PC-3 (cell line): Measurements from ENCODE around the gene MINDY1. TPM values are rescaled to one million over a fixed set of nuclear protein-coding genes. Genes with fewer than 3 reads are reported as not detected.

Source experiments
- ATAC-seq: fragments of 200-7000 bp; cut with Tn5 transposase; 2 replicates; pipeline ENCODE4 v1.9.1; 2020; ENCODE audit warnings: mild to moderate bottlenecking, moderate library complexity
- BruUV-seq: library from RNA; stranded (reverse); fragments of 400-500 nt; replicated peaks from 2 replicates; lab custom pipeline; 2021; lab: Mats Ljungman, UMichigan
- CTCF ChIA-PET: fragments of 300-600 bp; sonication (Branson Sonifier 250); formaldehyde crosslinking; loops from one replicate; lab custom pipeline; 2022; ENCODE audit warnings: antibody characterized with exemption; lab: Charles Lee
- POLR2A ChIA-PET: fragments of 300-600 bp; sonication (Branson Sonifier 250); formaldehyde crosslinking; loops from one replicate; lab custom pipeline; 2022; ENCODE audit warnings: antibody characterized with exemption; ENCODE audit not compliant: unreplicated experiment; lab: Charles Lee
- DNase-seq: peaks from one replicate; pipeline ENCODE4 v3.0.0-alpha.2; 2015
- H2AFZ ChIP-seq: fragments of 300-600 bp; sonication (generic); 2 replicates; pipeline ENCODE4 v1.6.0; 2016; ENCODE audit warnings: antibody characterized with exemption, low read length
- H3F3A ChIP-seq: fragments of 300-600 bp; sonication (generic); one replicate; pipeline ENCODE4 v1.6.0; 2017; ENCODE audit warnings: antibody characterized with exemption, low read length, control low read depth, mild to moderate bottlenecking; ENCODE audit not compliant: unreplicated experiment
- H3K27ac ChIP-seq: fragments of 300-600 bp; sonication (generic); 2 replicates; pipeline ENCODE4 v1.5.1; 2016; ENCODE audit warnings: mild to moderate bottlenecking, low read length
- H3K27me3 ChIP-seq: fragments of 300-600 bp; sonication (generic); 2 replicates; pipeline ENCODE4 v1.6.1; 2016; ENCODE audit warnings: low read length, mixed read lengths
- H3K36me3 ChIP-seq: fragments of 300-600 bp; sonication (generic); 2 replicates; pipeline ENCODE4 v1.6.1; 2016; ENCODE audit warnings: low read depth, mixed run types, low read length, mixed read lengths
- H3K4me1 ChIP-seq: fragments of 300-600 bp; sonication (generic); 2 replicates; pipeline ENCODE4 v1.5.1; 2016; ENCODE audit warnings: low read length; ENCODE audit not compliant: insufficient read depth
- H3K4me2 ChIP-seq: fragments of 300-600 bp; sonication (generic); 2 replicates; pipeline ENCODE4 v1.6.0; 2016; ENCODE audit warnings: low read length
- H3K4me3 ChIP-seq: fragments of 300-600 bp; sonication (generic); 2 replicates; pipeline ENCODE4 v1.5.1; 2016; ENCODE audit warnings: mild to moderate bottlenecking, low read length, mixed read lengths
- H3K79me2 ChIP-seq: fragments of 300-600 bp; sonication (generic); 2 replicates; pipeline ENCODE4 v1.6.1; 2017; ENCODE audit warnings: low read length, mixed read lengths
- H3K9ac ChIP-seq: fragments of 300-600 bp; sonication (generic); 2 replicates; pipeline ENCODE4 v1.6.0; 2016; ENCODE audit warnings: mild to moderate bottlenecking, low read length
- H3K9me2 ChIP-seq: fragments of 300-600 bp; sonication (generic); replicated peaks from 2 replicates; pipeline ENCODE4 v1.6.1; 2016; ENCODE audit warnings: mixed run types, low read length, mixed read lengths
- H3K9me3 ChIP-seq: fragments of 300-600 bp; sonication (generic); 2 replicates; pipeline ENCODE4 v1.6.1; 2016; ENCODE audit warnings: low read length, mixed read lengths
- H4K20me1 ChIP-seq: fragments of 300-600 bp; sonication (generic); 2 replicates; pipeline ENCODE4 v1.6.1; 2016; ENCODE audit warnings: low read length, mixed read lengths
- CTCF ChIP-seq: fragments of 300-600 bp; sonication (generic); conservative IDR thresholded peaks from 2 replicates; pipeline ENCODE4 v1.5.1; 2017; ENCODE audit warnings: antibody characterized with exemption, low read depth, mild to moderate bottlenecking, low read length
- EZH2 ChIP-seq: fragments of 300-600 bp; sonication (generic); IDR thresholded peaks from one replicate; pipeline ENCODE4 v1.6.1; 2017; ENCODE audit warnings: antibody characterized with exemption, mild to moderate bottlenecking, low read length; ENCODE audit not compliant: unreplicated experiment
- EZH2phosphoT487 ChIP-seq: fragments of 300-600 bp; sonication (generic); IDR thresholded peaks from 2 replicates; pipeline ENCODE4 v1.6.1; 2018; ENCODE audit warnings: mild to moderate bottlenecking, antibody characterized with exemption, low read length, borderline replicate concordance
- intact Hi-C: fragments of 100-400 bp; cut with micrococcal nuclease; formaldehyde crosslinking; loops from 2 replicates; pipeline ENCODE4 v1.9.0; 2023
- total RNA-seq: library from RNA; depleted of rRNA; stranded (reverse); fragments of >200 nt; gene quantifications from 2 replicates; pipeline ENCODE4 v1.2.3, GENCODE V29; 2014

The MINDY1 gene
- total RNA-seq, 1 experiment from 2014 or later, result 6.3 TPM

- Histone ChIP-seq H2AFZ (no peak overlapping the region), H3K36me3 (no peaks in the 10 kb centered on the region), H3K9me3 (no peaks in the 10 kb centered on the region), H3K4me2 (no peak overlapping the region), H4K20me1 (no peaks in the 10 kb centered on the region), H3K9me2 (no peaks in the 10 kb centered on the region), H3K27me3 (no peaks in the 10 kb centered on the region), H3K27ac (no peak overlapping the region), H3K4me3 (no peak overlapping the region), H3K79me2 (peaks cover 32% of the 10 kb centered on the region), H3F3A (peaks cover 6% of the 10 kb centered on the region), H3K9ac (no peak overlapping the region), H3K4me1 (peaks cover 30% of the 10 kb centered on the region)
- CTCF ChIA-PET, result no interaction called here
- TF ChIP-seq EZH2 (no peak), EZH2phosphoT487 (no peak), CTCF (no peak)
- no TSS peak for BruUV-seq
- intact Hi-C loops, result no loop called here
- POLR2A ChIA-PET, result interaction anchor here (0.7 kb wide), 1 partner anchor 167 kb away, joined by 7 read pairs; no protein-coding TSS in a partner anchor
- ATAC-seq (no peak), DNase-seq (no peak)
These were observed 4.6 kb upstream of the MINDY1 start for GRCh38 chr1:151011154-151011850.

GRCh38 chr1:151010346-151010726 lies 3.6 kb upstream of the MINDY1 start:
- H3K27me3 ChIP-seq, result no peaks in the 10 kb centered on the region
- no peaks in the 10 kb centered on the region for H3K36me3 ChIP-seq
- DNase-seq (no peak), ATAC-seq (no peak)
- H4K20me1 ChIP-seq, result no peaks in the 10 kb centered on the region
- no peaks in the 10 kb centered on the region for H3K9me2 ChIP-seq
- intact Hi-C loops, result no loop called here
- CTCF ChIA-PET, result no interaction called here
- no TSS peak for BruUV-seq
- no peak overlapping the region for H3K27ac ChIP-seq
- no peak overlapping the region for H2AFZ ChIP-seq
- POLR2A ChIA-PET, result interaction anchor here (0.7 kb wide), 1 partner anchor 168 kb away, joined by 7 read pairs; no protein-coding TSS in a partner anchor
- H3K4me3 ChIP-seq, result no peak overlapping the region
- H3F3A ChIP-seq, result peaks cover 6% of the 10 kb centered on the region
- H3K9ac ChIP-seq, result no peak overlapping the region
- peaks cover 32% of the 10 kb centered on the region for H3K79me2 ChIP-seq
- H3K4me1 ChIP-seq, result peaks cover 37% of the 10 kb centered on the region
- TF ChIP-seq EZH2, result no peak
- TF ChIP-seq EZH2phosphoT487, result no peak
- TF ChIP-seq CTCF, result no peak
- no peak overlapping the region for H3K4me2 ChIP-seq
- H3K9me3 ChIP-seq, result no peaks in the 10 kb centered on the region
